Measurements from ENCODE around the gene NKX1-2. TPM values are rescaled to one million over a fixed set of nuclear protein-coding genes. Genes with fewer than 3 reads are reported as not detected.

The NKX1-2 gene
- total RNA-seq, 1 donor from 2014 or later: not detected

- Histone ChIP-seq H3K4me3 (no peak overlapping the region), H3K27me3 (no peaks in the 10 kb centered on the region), H3K36me3 (no peaks in the 10 kb centered on the region), H3K27ac (no peak overlapping the region), H3K4me1 (no peaks in the 10 kb centered on the region), H3K9me3 (no peaks in the 10 kb centered on the region)
- intact Hi-C loops (cut with DNase I): no loop called here
- TF ChIP-seq CTCF (IDR thresholded peaks at IDR 0.05): no peak
- DNase-seq (ENCODE audit: low spot score in 2 of 2): no peak
Measured at GRCh38 chr10:124468624-124469023, 18.8 kb upstream of the NKX1-2 start.

DNA sequence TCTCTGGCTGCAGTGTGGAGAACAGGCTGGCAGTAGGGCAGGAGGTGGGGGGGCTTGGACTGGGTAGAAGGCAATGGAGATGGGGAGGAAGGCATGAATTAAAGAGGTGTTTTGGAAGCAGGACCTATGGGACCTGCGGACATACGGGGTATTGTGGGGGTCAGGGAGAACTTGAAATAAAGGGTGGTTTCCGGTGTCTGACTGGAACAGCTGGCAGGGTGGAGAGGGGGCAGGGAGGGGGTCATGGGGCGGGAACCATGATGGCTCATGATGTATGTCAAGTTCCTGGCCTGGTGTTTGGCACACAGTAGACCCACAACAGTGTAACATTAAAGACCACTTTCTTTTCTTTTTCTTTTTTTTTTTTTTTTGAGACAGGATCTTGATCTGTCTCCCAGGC is 17.3 kb upstream of the NKX1-2 start:
- H3K36me3 ChIP-seq: no peaks in the 10 kb centered on the region
- intact Hi-C loops (cut with DNase I): no loop called here
- no peak for TF ChIP-seq CTCF (IDR thresholded peaks at IDR 0.05)
- no peak for DNase-seq (ENCODE audit: low spot score in 2 of 2)
- H3K27me3 ChIP-seq: no peaks in the 10 kb centered on the region
- no peaks in the 10 kb centered on the region for H3K9me3 ChIP-seq
- no peak overlapping the region for H3K27ac ChIP-seq
- H3K4me1 ChIP-seq: no peaks in the 10 kb centered on the region
- no peak overlapping the region for H3K4me3 ChIP-seq

GRCh38 chr10:124465777-124466488 is 16.1 kb upstream of the NKX1-2 start:
- intact Hi-C loops (cut with DNase I): no loop called here
- Histone ChIP-seq H3K4me1 (no peaks in the 10 kb centered on the region), H3K36me3 (no peaks in the 10 kb centered on the region), H3K27ac (no peak overlapping the region), H3K9me3 (no peaks in the 10 kb centered on the region), H3K27me3 (no peaks in the 10 kb centered on the region), H3K4me3 (no peak overlapping the region)
- DNase-seq (ENCODE audit: low spot score in 2 of 2): no peak
- no peak for TF ChIP-seq CTCF (IDR thresholded peaks at IDR 0.05)

- H3K9me3 ChIP-seq: no peaks in the 10 kb centered on the region
- DNase-seq (ENCODE audit: low spot score in 2 of 2): no peak
- no peak overlapping the region for H3K27ac ChIP-seq
- no peaks in the 10 kb centered on the region for H3K36me3 ChIP-seq
- intact Hi-C loops (cut with DNase I): no loop called here
- TF ChIP-seq CTCF (IDR thresholded peaks at IDR 0.05): no peak
- no peak overlapping the region for H3K4me3 ChIP-seq
- H3K4me1 ChIP-seq: no peaks in the 10 kb centered on the region
- no peaks in the 10 kb centered on the region for H3K27me3 ChIP-seq
Measured at GRCh38 chr10:124465003-124465776, 15.4 kb upstream of the NKX1-2 start.

- H3K4me3 ChIP-seq: no peak overlapping the region
- no peaks in the 10 kb centered on the region for H3K9me3 ChIP-seq
- DNase-seq (ENCODE audit: low spot score in 2 of 2): no peak
- H3K4me1 ChIP-seq: no peaks in the 10 kb centered on the region
- no peaks in the 10 kb centered on the region for H3K27me3 ChIP-seq
- no peak overlapping the region for H3K27ac ChIP-seq
- TF ChIP-seq CTCF (IDR thresholded peaks at IDR 0.05): no peak
- H3K36me3 ChIP-seq: no peaks in the 10 kb centered on the region
- intact Hi-C loops (cut with DNase I): no loop called here
Measured at GRCh38 chr10:124464028-124464965, 14.5 kb upstream of the NKX1-2 start.

All from ascending aorta (tissue), 2 donors.